ENCODE measurements around the gene PPM1L. TPM values are rescaled to one million over a fixed set of nuclear protein-coding genes. Genes with fewer than 3 reads are reported as not detected.

The PPM1L gene
- total and polyA plus RNA-seq, 7 experiments from 2014 or later = 0.48 to 19.1 (median 5.3) TPM

- CTCF ChIA-PET = no interaction called here
These were observed 41.3 kb downstream of the PPM1L start for GRCh38 chr3:160797356-160797755.

DNA sequence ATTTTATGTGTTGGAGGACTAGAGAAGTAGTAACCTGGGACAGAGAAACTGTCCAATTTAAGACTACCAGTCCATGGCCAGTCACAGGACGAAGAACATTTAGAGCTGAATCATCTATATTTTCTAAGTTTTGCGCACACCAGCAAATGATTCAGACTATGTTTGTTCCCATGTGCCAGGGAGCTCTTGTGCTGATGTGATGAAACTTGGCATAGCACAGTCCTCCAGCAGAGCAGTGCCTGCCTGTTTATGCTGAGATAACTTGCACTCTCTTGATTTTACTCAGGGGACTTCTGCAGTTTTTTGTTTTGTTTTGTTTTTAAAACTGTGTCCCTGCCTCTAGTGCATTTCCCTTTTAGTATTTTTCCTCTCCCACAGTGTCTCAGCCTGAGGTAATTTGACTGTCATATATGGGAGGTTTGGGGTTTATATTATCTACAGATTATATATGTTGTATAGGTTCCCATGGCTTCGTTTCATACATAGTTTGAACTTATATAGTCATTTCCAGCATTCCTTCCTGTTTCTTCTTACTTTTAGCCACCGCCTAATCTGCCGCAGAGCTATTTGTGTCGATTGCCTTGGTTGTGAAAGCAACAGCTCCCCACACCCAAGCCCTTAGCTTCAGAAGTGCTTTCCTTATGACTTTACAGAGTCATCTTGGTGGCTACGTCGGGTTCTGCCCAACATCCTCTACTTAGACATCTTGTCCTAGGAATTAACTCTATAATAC is 45.5 kb downstream of the PPM1L start:
- Histone ChIP-seq H3K4me1 (ENCODE audit: control insufficient read depth in 2 of 2, insufficient read depth in 2 of 2, low read length in 2 of 2) (peaks cover 0 to 5% of the 10 kb centered on the region in 2 donors), H3K4me3 (ENCODE audit: low read length) (no peak overlapping the region), H3K27me3 (ENCODE audit: control insufficient read depth in 2 of 2, insufficient read depth in 2 of 2, low read length in 2 of 2) (no peaks in the 10 kb centered on the region), H3K9me3 (ENCODE audit: control insufficient read depth in 2 of 3, low read length in 3 of 3) (no peaks in the 10 kb centered on the region), H3K27ac (ENCODE audit: low read depth, low read length) (no peak overlapping the region), H3K36me3 (ENCODE audit: control insufficient read depth in 2 of 3, insufficient read depth in 3 of 3, low read length in 3 of 3) (no peaks in the 10 kb centered on the region)
- ChIA-PET CTCF (no interaction called here), POLR2A (no interaction called here)
- peak; percentile 87 for ATAC-seq
- intact Hi-C loops (cut with micrococcal nuclease) = loop anchor here in 1 of 2 donors (1.0 to 5.0 kb wide), 4 partner anchors 46 to 236 kb away; partner anchors contain the start of gene KPNA4
- Mint-ChIP-seq H3K27ac (peak overlapping the region in 4 of 9 donors; percentile 10 to 92 (median 72)), H3K9me3 (no peaks in the 10 kb centered on the region), H3K4me3 (peak overlapping the region in 8 of 10 donors; percentile 7 to 67 (median 54)), H3K27me3 (peaks cover 0 to 11% (median 7%) of the 10 kb centered on the region in 5 donors), H3K36me3 (peaks cover 0 to 1% (median 0%) of the 10 kb centered on the region in 5 donors), H3K4me1 (peaks cover 0 to 26% (median 10%) of the 10 kb centered on the region in 7 donors)
- DNase-seq = peak in 7 of 9 donors; percentile 1 to 59 (median 10)

More at GRCh38 chr3:160797356-160797755, 41.3 kb downstream of the PPM1L start:
- H3K4me1 Mint-ChIP-seq = peaks cover 0 to 28% (median 12%) of the 10 kb centered on the region in 7 donors
- H3K9me3 Mint-ChIP-seq = no peaks in the 10 kb centered on the region
- intact Hi-C loops (cut with micrococcal nuclease) = no loop called here
- Histone ChIP-seq H3K27ac (ENCODE audit: low read depth, low read length) (no peak overlapping the region), H3K27me3 (ENCODE audit: control insufficient read depth in 2 of 2, insufficient read depth in 2 of 2, low read length in 2 of 2) (no peaks in the 10 kb centered on the region), H3K9me3 (ENCODE audit: control insufficient read depth in 2 of 3, low read length in 3 of 3) (no peaks in the 10 kb centered on the region), H3K4me1 (ENCODE audit: control insufficient read depth in 2 of 2, insufficient read depth in 2 of 2, low read length in 2 of 2) (peaks cover 0 to 5% of the 10 kb centered on the region in 2 donors), H3K4me3 (ENCODE audit: low read length) (no peak overlapping the region), H3K36me3 (ENCODE audit: control insufficient read depth in 2 of 3, insufficient read depth in 3 of 3, low read length in 3 of 3) (no peaks in the 10 kb centered on the region)
- peaks cover 0 to 12% (median 3%) of the 10 kb centered on the region in 5 donors for H3K27me3 Mint-ChIP-seq
- POLR2A ChIA-PET = no interaction called here
- no peak for DNase-seq
- peaks cover 0 to 3% (median 0%) of the 10 kb centered on the region in 5 donors for H3K36me3 Mint-ChIP-seq
- no peak overlapping the region for H3K4me3 Mint-ChIP-seq
- no peak overlapping the region for H3K27ac Mint-ChIP-seq
- ATAC-seq = no peak

DNA sequence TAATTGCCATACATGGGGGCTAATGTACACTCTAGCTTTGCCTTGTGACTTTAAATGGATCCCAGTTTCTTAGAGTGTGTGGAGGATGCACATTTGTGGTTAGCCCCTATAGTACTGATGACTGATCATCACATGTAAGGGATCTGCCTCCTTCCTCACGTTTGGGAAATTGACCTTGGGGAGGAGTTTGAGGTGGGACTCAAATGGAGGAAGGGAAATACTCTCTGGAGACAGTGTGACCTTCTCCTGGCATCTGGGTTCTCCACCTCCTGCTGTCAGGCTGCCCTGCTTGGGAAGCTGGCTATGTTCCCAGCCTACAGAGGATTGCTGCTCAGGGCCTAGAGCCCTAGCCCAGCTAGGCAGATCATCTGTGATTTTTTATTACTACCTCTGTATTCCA is 48.7 kb downstream of the PPM1L start:
- H3K27me3 ChIP-seq (ENCODE audit: control insufficient read depth in 2 of 2, insufficient read depth in 2 of 2, low read length in 2 of 2) = no peaks in the 10 kb centered on the region
- no peaks in the 10 kb centered on the region for H3K36me3 ChIP-seq (ENCODE audit: control insufficient read depth in 2 of 3, insufficient read depth in 3 of 3, low read length in 3 of 3)
- no peak for ATAC-seq
- Mint-ChIP-seq H3K36me3 (no peaks in the 10 kb centered on the region), H3K4me3 (no peak overlapping the region), H3K27ac (no peak overlapping the region), H3K9me3 (no peaks in the 10 kb centered on the region), H3K4me1 (peaks cover 0 to 24% (median 10%) of the 10 kb centered on the region in 7 donors), H3K27me3 (peaks cover 0 to 21% (median 7%) of the 10 kb centered on the region in 5 donors)
- H3K9me3 ChIP-seq (ENCODE audit: control insufficient read depth in 2 of 3, low read length in 3 of 3) = no peaks in the 10 kb centered on the region
- peaks cover 0 to 5% of the 10 kb centered on the region in 2 donors for H3K4me1 ChIP-seq (ENCODE audit: control insufficient read depth in 2 of 2, insufficient read depth in 2 of 2, low read length in 2 of 2)
- H3K27ac ChIP-seq (ENCODE audit: low read depth, low read length) = no peak overlapping the region
- ChIA-PET POLR2A (no interaction called here), CTCF (no interaction called here)
- intact Hi-C loops (cut with micrococcal nuclease) = loop anchor here in 1 of 2 donors (5.0 kb wide), 1 partner anchor 138 kb away; no protein-coding TSS in a partner anchor
- no peak for DNase-seq
- H3K4me3 ChIP-seq (ENCODE audit: low read length) = no peak overlapping the region

GRCh38 chr3:160806094-160806493 is 50.1 kb downstream of the PPM1L start:
- POLR2A ChIA-PET = no interaction called here
- Mint-ChIP-seq H3K9me3 (no peaks in the 10 kb centered on the region), H3K27me3 (peaks cover 0 to 18% (median 7%) of the 10 kb centered on the region in 5 donors), H3K27ac (no peak overlapping the region), H3K4me1 (peaks cover 0 to 18% (median 10%) of the 10 kb centered on the region in 7 donors), H3K36me3 (no peaks in the 10 kb centered on the region), H3K4me3 (no peak overlapping the region)
- DNase-seq (no peak), ATAC-seq (no peak)
- Histone ChIP-seq H3K36me3 (ENCODE audit: control insufficient read depth in 2 of 3, insufficient read depth in 3 of 3, low read length in 3 of 3) (no peaks in the 10 kb centered on the region), H3K27me3 (ENCODE audit: control insufficient read depth in 2 of 2, insufficient read depth in 2 of 2, low read length in 2 of 2) (no peaks in the 10 kb centered on the region), H3K9me3 (ENCODE audit: control insufficient read depth in 2 of 3, low read length in 3 of 3) (no peaks in the 10 kb centered on the region), H3K4me3 (ENCODE audit: low read length) (no peak overlapping the region), H3K27ac (ENCODE audit: low read depth, low read length) (no peak overlapping the region), H3K4me1 (ENCODE audit: control insufficient read depth in 2 of 2, insufficient read depth in 2 of 2, low read length in 2 of 2) (peaks cover 0 to 5% of the 10 kb centered on the region in 2 donors)
- intact Hi-C loops (cut with micrococcal nuclease) = no loop called here
- CTCF ChIA-PET = no interaction called here

DNA sequence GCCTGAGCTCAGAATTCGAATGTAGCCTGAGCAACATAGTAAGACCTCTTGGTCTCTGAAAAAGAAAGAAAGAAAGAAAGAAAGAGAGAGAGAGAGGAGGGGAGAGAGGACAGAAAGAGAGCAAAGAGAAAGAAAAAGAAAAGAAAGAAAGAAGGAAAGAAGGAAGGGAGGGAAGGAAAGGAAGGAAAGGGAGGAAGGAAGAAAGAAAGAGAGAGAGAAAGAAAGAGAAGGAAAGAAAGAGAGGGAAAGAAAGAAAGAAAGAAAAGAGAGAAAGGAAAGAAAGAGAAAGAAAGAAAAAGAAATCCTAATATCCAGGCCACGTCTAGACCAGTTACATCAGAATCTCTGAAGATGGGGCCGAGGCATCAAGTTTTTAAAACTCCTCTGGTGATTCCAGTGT is 50.7 kb downstream of the PPM1L start:
- ChIA-PET CTCF (no interaction called here), POLR2A (no interaction called here)
- H3K27me3 ChIP-seq (ENCODE audit: control insufficient read depth in 2 of 2, insufficient read depth in 2 of 2, low read length in 2 of 2) = no peaks in the 10 kb centered on the region
- Mint-ChIP-seq H3K36me3 (no peaks in the 10 kb centered on the region), H3K27me3 (peaks cover 0 to 18% (median 7%) of the 10 kb centered on the region in 5 donors), H3K4me1 (peaks cover 0 to 13% (median 8%) of the 10 kb centered on the region in 7 donors), H3K4me3 (no peak overlapping the region), H3K27ac (no peak overlapping the region), H3K9me3 (no peaks in the 10 kb centered on the region)
- no peak for DNase-seq
- no peak overlapping the region for H3K27ac ChIP-seq (ENCODE audit: low read depth, low read length)
- no peak for ATAC-seq
- intact Hi-C loops (cut with micrococcal nuclease) = no loop called here
- no peaks in the 10 kb centered on the region for H3K4me1 ChIP-seq (ENCODE audit: control insufficient read depth in 2 of 2, insufficient read depth in 2 of 2, low read length in 2 of 2)
- no peaks in the 10 kb centered on the region for H3K9me3 ChIP-seq (ENCODE audit: control insufficient read depth in 2 of 3, low read length in 3 of 3)
- H3K4me3 ChIP-seq (ENCODE audit: low read length) = no peak overlapping the region
- H3K36me3 ChIP-seq (ENCODE audit: control insufficient read depth in 2 of 3, insufficient read depth in 3 of 3, low read length in 3 of 3) = no peaks in the 10 kb centered on the region

GRCh38 chr3:160808838-160809237 is 52.8 kb downstream of the PPM1L start:
- ATAC-seq = no peak

GRCh38 chr3:160809453-160809852 is 53.4 kb downstream of the PPM1L start:
- ATAC-seq = no peak
- Histone ChIP-seq H3K27me3 (ENCODE audit: control insufficient read depth in 2 of 2, insufficient read depth in 2 of 2, low read length in 2 of 2) (no peaks in the 10 kb centered on the region), H3K4me3 (ENCODE audit: low read length) (no peak overlapping the region), H3K36me3 (ENCODE audit: control insufficient read depth in 2 of 3, insufficient read depth in 3 of 3, low read length in 3 of 3) (no peaks in the 10 kb centered on the region), H3K27ac (ENCODE audit: low read depth, low read length) (no peak overlapping the region), H3K9me3 (ENCODE audit: control insufficient read depth in 2 of 3, low read length in 3 of 3) (no peaks in the 10 kb centered on the region), H3K4me1 (ENCODE audit: control insufficient read depth in 2 of 2, insufficient read depth in 2 of 2, low read length in 2 of 2) (no peaks in the 10 kb centered on the region)
- H3K4me1 Mint-ChIP-seq = peaks cover 0 to 6% (median 0%) of the 10 kb centered on the region in 7 donors
- peaks cover 0 to 22% (median 7%) of the 10 kb centered on the region in 5 donors for H3K27me3 Mint-ChIP-seq
- no peak for DNase-seq
- CTCF ChIA-PET = no interaction called here
- H3K9me3 Mint-ChIP-seq = no peaks in the 10 kb centered on the region
- H3K27ac Mint-ChIP-seq = no peak overlapping the region
- intact Hi-C loops (cut with micrococcal nuclease) = no loop called here
- POLR2A ChIA-PET = no interaction called here
- no peaks in the 10 kb centered on the region for H3K36me3 Mint-ChIP-seq
- no peak overlapping the region for H3K4me3 Mint-ChIP-seq

More at GRCh38 chr3:160808838-160809237, 52.8 kb downstream of the PPM1L start:
- ChIA-PET POLR2A (no interaction called here), CTCF (no interaction called here)
- H3K9me3 Mint-ChIP-seq = no peaks in the 10 kb centered on the region
- H3K27ac Mint-ChIP-seq = no peak overlapping the region
- no peak overlapping the region for H3K4me3 Mint-ChIP-seq
- H3K9me3 ChIP-seq (ENCODE audit: control insufficient read depth in 2 of 3, low read length in 3 of 3) = no peaks in the 10 kb centered on the region
- H3K36me3 ChIP-seq (ENCODE audit: control insufficient read depth in 2 of 3, insufficient read depth in 3 of 3, low read length in 3 of 3) = no peaks in the 10 kb centered on the region
- no peaks in the 10 kb centered on the region for H3K27me3 ChIP-seq (ENCODE audit: control insufficient read depth in 2 of 2, insufficient read depth in 2 of 2, low read length in 2 of 2)
- H3K27ac ChIP-seq (ENCODE audit: low read depth, low read length) = no peak overlapping the region
- intact Hi-C loops (cut with micrococcal nuclease) = no loop called here
- H3K27me3 Mint-ChIP-seq = peaks cover 0 to 22% (median 7%) of the 10 kb centered on the region in 5 donors
- no peak for DNase-seq
- H3K4me1 ChIP-seq (ENCODE audit: control insufficient read depth in 2 of 2, insufficient read depth in 2 of 2, low read length in 2 of 2) = no peaks in the 10 kb centered on the region
- H3K4me1 Mint-ChIP-seq = peaks cover 0 to 6% (median 0%) of the 10 kb centered on the region in 7 donors
- H3K36me3 Mint-ChIP-seq = no peaks in the 10 kb centered on the region
- H3K4me3 ChIP-seq (ENCODE audit: low read length) = no peak overlapping the region
